GM19099 (cell line): Measurements from ENCODE around the gene GABRR2.
A peak's percentile ranks its signal among the peaks of the same experiment; 100 is the strongest.

ENCODE experiments used
- POLR2A ChIP-seq: IDR thresholded peaks from 3 replicates; pipeline ENCODE4 v1.6.1; 2011; ENCODE audit warnings: low read depth; ENCODE audit not compliant: insufficient read length; ENCODE audit errors: extremely low read depth

GABRR2 gene

GRCh38 chr6:89315249-89315885, at the start of gene GABRR2:
GABRR2 (minus strand) TSS chr6:89315299; CDS start chr6:89315165, 134 bp downstream.
- TF ChIP-seq POLR2A: no peak

DNA sequence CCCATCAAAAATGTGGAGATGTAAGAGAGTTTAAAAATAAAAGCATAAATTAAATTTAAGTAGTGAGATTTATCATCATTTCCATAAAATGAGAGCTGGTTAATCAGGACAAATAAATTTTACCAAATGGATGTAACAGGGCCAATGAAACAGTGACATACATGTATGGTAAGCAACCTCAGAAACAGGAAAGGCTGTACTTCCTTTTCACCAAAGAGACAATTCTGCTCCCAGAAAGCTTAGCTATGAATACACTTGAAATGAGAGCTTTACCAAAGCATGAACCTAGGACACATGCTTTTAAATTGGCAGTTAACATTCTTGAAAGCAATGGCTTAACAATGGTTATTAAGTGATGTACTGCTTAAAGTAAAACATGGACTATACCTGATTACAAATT, 49.5 kb upstream of the GABRR2 start:
- TF ChIP-seq POLR2A: no peak

GRCh38 chr6:89361171-89361570, 46.1 kb upstream of the GABRR2 start:
- TF ChIP-seq POLR2A: no peak

- TF ChIP-seq POLR2A: no peak
Measured at GRCh38 chr6:89360415-89360999, 45.4 kb upstream of the GABRR2 start.

DNA sequence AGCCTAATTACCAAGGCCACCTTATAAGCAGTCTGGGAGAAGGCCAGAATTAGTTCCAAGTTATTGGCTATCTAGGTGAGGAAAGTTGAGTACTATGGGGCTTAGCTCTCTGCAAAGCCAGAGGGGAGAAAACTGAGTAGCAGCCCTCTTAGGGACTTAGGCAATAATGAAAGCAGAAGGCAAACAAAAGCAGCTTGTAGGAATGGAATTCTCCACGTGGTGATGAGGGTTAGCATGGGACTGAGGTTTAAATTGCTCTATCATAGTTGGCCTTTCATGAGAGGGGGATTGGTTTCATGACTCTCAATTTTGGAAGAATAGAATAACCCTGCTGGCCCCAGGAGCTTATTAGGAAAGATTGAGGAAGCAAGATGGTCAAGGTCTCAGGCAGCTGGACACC, 44.5 kb upstream of the GABRR2 start:
- TF ChIP-seq POLR2A: no peak

- TF ChIP-seq POLR2A: peak; percentile 49
Measured at GRCh38 chr6:89357390-89357789, 42.3 kb upstream of the GABRR2 start.

DNA sequence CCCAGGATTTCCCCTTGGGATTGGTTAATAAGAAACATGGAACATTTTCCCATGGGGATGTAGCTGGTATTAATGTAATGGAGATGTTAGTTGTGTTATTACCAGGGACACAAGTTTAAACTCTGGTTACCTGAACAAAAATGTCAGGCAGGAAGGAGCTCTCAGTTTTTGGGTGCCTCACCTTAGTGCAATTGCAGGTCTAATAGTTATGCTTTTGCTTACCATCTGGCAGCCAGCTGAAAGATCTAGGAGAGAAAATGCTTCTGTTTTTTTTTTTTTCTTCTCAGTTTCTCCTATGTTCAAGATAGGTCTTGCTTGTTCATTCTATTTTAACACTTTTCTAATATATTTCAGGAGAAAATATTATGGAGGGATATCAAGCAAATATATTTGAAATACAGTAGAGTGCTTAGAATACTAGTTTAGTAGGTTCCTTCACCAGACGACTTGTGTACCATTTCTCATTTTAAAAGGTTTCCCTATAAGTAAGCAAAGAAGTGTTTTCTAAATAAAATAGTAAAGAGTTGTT, 41.6 kb upstream of the GABRR2 start:
- peak; percentile 31 for TF ChIP-seq POLR2A

DNA sequence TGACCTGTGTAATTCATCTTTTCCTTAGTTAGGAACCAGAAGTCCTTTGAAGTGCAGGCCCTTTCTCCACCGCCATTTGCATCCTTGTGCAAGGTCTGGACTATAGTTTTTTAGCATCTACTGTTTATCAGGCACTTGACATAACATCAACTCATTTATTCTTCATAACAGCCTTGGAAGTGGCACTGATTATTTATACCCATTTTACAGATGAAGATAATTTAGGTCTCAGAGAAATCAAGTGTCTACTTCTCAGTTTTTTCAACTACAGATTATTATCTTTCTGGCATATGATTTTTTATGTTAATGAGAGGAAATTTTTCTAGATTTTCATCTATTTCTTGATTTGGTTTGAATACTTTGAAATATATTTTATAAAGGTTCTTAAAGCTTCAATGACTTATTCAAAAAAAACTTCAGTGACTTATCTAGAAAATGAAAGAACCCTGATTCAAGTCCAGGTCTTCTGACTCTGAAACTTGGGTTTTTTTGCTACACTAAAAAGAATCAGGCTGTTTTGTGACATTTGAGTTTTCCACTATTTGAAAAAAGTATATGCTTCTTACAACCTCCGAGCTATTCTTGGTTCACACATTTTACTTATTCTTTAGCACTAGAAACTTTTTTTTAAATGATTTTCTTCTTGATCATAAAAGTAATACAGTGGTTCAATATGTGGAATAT, 40.6 kb upstream of the GABRR2 start:
- TF ChIP-seq POLR2A: no peak

DNA sequence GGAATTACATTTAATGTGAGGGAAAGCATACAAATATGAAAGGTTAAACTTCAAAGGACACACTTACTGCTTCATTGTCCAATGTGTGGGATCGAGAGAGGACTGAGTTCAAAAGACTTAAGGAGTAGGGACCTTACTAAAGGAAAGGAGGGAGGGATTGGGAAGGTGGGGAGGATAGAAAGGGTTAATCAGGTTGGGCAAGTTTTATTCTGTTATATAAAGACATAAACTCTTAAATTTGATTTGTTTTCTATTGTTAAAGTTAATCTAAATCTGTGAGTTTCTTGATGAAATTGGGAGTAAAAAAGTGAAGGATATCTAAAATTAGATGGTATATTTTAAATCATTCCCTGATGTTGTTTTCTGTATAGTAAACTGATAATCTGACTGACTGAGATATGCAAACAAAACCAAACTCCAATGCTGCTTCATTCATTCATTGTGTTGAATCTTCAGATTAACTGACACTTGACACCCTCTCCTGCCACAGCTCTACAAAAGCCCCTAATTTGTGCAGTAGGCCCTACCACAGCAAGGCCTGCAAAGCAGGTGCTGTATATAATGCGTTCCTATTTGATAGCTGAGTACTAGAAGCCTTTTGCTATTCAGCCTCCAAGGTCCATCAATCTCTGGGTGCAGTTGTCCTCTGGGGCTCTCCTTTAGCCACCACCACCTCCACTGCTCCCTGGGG, 38.7 kb upstream of the GABRR2 start:
- peak; percentile 51 for TF ChIP-seq POLR2A

DNA sequence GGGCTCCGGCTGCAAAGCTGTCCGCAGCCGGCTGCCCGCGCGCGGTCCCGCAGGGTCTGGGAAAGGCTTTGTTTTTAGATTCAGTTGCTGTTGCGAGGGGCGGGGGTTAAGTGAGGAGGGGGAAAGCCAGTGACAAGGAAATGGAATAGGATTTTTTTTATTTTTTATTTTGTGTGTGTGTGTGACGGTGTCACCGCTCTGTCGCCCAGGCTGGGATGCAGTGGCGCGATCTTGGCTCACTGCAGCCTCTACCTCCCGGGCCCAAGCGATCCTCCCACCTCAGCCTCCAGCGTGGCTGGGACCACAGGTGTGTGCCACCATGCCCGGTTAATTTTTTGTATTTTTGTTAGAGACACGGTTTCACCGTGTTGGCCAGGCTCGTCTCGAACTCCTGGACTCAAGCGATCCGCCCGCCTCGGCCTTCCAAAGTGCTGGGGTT, 38.0 kb upstream of the GABRR2 start:
- no peak for TF ChIP-seq POLR2A

DNA sequence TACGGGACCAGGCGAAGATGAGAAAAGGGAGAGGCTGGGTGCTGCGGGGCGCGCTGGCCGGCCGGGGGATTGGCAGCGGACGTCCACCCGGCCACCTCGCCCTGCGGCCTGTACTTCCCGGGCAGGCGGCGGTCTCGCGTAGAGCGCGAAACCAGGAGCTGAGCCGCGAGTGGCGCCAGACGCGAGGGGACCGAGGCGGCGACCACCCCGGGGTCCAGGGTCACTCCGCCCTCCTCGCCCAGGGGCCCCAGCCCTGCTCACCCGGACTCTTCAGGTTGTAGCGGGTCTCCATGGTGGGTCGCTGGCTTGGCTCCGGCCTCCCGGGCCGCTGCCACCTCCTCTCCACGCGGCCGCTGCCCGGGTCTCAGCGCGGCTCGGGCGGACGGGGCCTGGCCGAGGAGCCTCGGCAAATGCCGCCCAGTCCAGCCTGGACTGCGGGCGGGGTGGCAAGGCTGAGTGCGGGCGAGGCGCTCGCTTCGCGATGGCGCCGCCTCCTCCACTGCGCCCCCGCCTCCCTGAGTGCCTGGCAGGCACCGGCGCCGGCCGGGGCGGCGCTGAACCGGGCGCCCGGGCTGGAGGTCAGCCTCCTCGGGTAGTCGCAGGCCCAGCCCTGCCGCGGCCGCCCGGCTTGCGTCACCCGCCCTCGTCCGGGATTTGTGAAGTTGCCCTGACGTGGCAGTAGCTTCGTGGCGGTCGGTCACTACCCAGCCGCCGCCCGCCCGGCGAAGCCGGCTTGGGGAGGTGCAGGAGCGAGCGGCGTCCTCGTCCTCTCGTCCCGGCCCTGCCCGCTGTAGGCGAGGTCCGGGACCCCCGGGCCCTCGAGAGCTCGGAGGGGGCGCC, 37.4 kb upstream of the GABRR2 start, which contains the start of gene UBE2J1:
Gene UBE2J1 (minus strand): TSS at position 445 of the 840 bp plus-strand sequence. CDS start 153 bp downstream, at position 292.
- peak; percentile 90 for TF ChIP-seq POLR2A

DNA sequence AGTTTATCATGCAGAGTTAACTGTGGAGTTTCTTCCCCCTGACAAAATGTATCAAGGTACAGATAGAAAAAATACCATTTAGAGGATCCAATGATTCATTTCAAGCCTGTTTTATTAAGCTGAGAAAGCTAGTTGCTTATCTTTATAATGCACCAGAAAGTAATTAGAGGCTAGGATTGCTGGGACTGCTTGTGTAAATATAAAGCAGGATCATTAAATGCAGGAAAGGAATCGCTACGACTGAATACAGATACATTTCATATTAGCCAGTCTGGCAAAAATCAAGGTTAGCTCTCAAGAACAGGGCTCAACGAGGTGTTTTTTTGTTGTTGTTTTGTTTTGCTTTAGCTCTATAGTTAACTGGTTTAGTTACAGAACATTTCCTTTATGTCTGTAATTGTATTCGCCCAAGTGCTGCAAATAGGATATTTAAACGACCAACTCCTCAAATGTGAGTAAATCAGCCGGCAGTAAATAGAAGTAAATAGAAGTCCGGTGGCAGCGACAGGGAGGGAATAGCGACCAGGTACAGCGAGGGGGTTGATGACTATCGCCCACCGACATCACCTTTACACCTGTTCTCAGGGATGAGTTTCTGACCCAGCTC, 36.7 kb upstream of the GABRR2 start:
- no peak for TF ChIP-seq POLR2A

- TF ChIP-seq POLR2A: peak; percentile 32
Measured at GRCh38 chr6:89350281-89350966, 35.3 kb upstream of the GABRR2 start.
